ENCODE results near the gene OR4D9. TPM values are rescaled to one million over a fixed set of nuclear protein-coding genes. Genes with fewer than 3 reads are reported as not detected.
A peak's percentile ranks its signal among the peaks of the same experiment; 100 is the strongest.

Gene OR4D9
- polyA plus RNA-seq, 1 of the 3 experiments (the other 2 are of a cell fraction): not detected

GRCh38 chr11:59555601-59556114 lies 44.3 kb downstream of the OR4D9 start:
- H3K4me3 ChIP-seq (ENCODE audit: low read depth in 2 of 2, low read length in 1 of 2): peak overlapping the region; percentile 61 to 62
- no peaks in the 10 kb centered on the region for H4K20me1 ChIP-seq (ENCODE audit: insufficient read depth)
- H3K9me2 ChIP-seq: no peaks in the 10 kb centered on the region
- H3F3A ChIP-seq (replicated peaks; ENCODE audit: insufficient read depth): peaks cover 54% of the 10 kb centered on the region
- H2AFZ ChIP-seq (ENCODE audit: low read depth): peak overlapping the region; percentile 92
- DNase-seq: peak; percentile 18
- H3K9ac ChIP-seq: peak overlapping the region; percentile 67; the same call in 1 of the 2 replicates
- H3K4me1 ChIP-seq (ENCODE audit: control insufficient read depth in 1 of 2, insufficient read depth in 2 of 2, low read depth in 1 of 2, low read length in 1 of 2): peaks cover 0 to 5% of the 10 kb centered on the region in 2 experiments; a peak in 2 of 4 replicates
- no peaks in the 10 kb centered on the region for H3K9me3 ChIP-seq
- peak overlapping the region; percentile 63 to 80 for H3K27ac ChIP-seq (ENCODE audit: low read depth in 2 of 2, low read length in 1 of 2)
- peak; percentile 3; the same call in 1 of the 2 replicates for TF ChIP-seq SIN3A (IDR thresholded peaks at IDR 0.05; ENCODE audit: borderline replicate concordance, low read depth, low read length)
- no peak for TF ChIP-seq REST (IDR thresholded peaks at IDR 0.05; ENCODE audit: low read depth, low read length)
- no peaks in the 10 kb centered on the region for H3K79me2 ChIP-seq (ENCODE audit: insufficient read depth)
- H3K27me3 ChIP-seq (ENCODE audit: insufficient read depth): no peaks in the 10 kb centered on the region
- H3K4me2 ChIP-seq: peak overlapping the region; percentile 87
- H3K36me3 ChIP-seq (replicated peaks in 1 of 2; ENCODE audit: control insufficient read depth in 1 of 2, insufficient read depth in 2 of 2, low read length in 1 of 2): no peaks in the 10 kb centered on the region
- ChIA-PET POLR2A (no interaction called here), CTCF (no interaction called here)
- WGBS (ENCODE audit: low lambda C conversion rate): 8% methylated on average over 15 of the region's 17 CpGs

GRCh38 chr11:59556115-59556916 lies 45.0 kb downstream of the OR4D9 start:
- Histone ChIP-seq H3K79me2 (ENCODE audit: insufficient read depth) (no peaks in the 10 kb centered on the region), H3K9ac (peak overlapping the region; percentile 67; the same call in 1 of the 2 replicates), H3K4me3 (ENCODE audit: low read depth in 2 of 2, low read length in 1 of 2) (peak overlapping the region; percentile 61 to 62), H3K27me3 (ENCODE audit: insufficient read depth) (no peaks in the 10 kb centered on the region), H3K9me3 (no peaks in the 10 kb centered on the region), H3F3A (replicated peaks; ENCODE audit: insufficient read depth) (peaks cover 52% of the 10 kb centered on the region), H4K20me1 (ENCODE audit: insufficient read depth) (no peaks in the 10 kb centered on the region), H3K27ac (ENCODE audit: low read depth in 2 of 2, low read length in 1 of 2) (peak overlapping the region; percentile 63 to 80), H3K4me2 (peak overlapping the region; percentile 87), H3K9me2 (no peaks in the 10 kb centered on the region), H3K4me1 (ENCODE audit: control insufficient read depth in 1 of 2, insufficient read depth in 2 of 2, low read depth in 1 of 2, low read length in 1 of 2) (peaks cover 0 to 5% of the 10 kb centered on the region in 2 experiments; a peak in 2 of 4 replicates), H3K36me3 (replicated peaks in 1 of 2; ENCODE audit: control insufficient read depth in 1 of 2, insufficient read depth in 2 of 2, low read length in 1 of 2) (no peaks in the 10 kb centered on the region), H2AFZ (ENCODE audit: low read depth) (peak overlapping the region; percentile 92)
- WGBS (ENCODE audit: low lambda C conversion rate): 6% methylated on average over 30 of the region's 30 CpGs
- DNase-seq: peak; percentile 41
- POLR2A ChIA-PET: no interaction called here
- CTCF ChIA-PET: interaction anchor here (1.2 kb wide), 1 partner anchor 10 kb away, joined by 6 read pairs; no protein-coding TSS in a partner anchor
- TF ChIP-seq USF1 (IDR thresholded peaks at IDR 0.05; ENCODE audit: borderline replicate concordance, low read depth) (peak; percentile 85), RAD21 (IDR thresholded peaks at IDR 0.05; ENCODE audit: low read length) (no peak), CHD2 (IDR thresholded peaks at IDR 0.05; ENCODE audit: low read length, partially characterized antibody) (peak; percentile 61), MXI1 (IDR thresholded peaks at IDR 0.05; ENCODE audit: low read depth, low read length) (peak; percentile 81), PBX3 (IDR thresholded peaks at IDR 0.05) (no peak), NRF1 (IDR thresholded peaks at IDR 0.05; ENCODE audit: low read depth, low read length) (no peak), RCOR1 (IDR thresholded peaks at IDR 0.05; ENCODE audit: low read length) (peak; percentile 69), SIN3A (IDR thresholded peaks at IDR 0.05; ENCODE audit: borderline replicate concordance, low read depth, low read length) (0 out of 2 replicates have a peak, but pooled peaks have one; percentile 35), GATA2 (CRISPR knock-in tag; IDR thresholded peaks at IDR 0.05) (no peak), SMC3 (IDR thresholded peaks at IDR 0.05; ENCODE audit: low read depth, low read length) (no peak), CTCF (IDR thresholded peaks at IDR 0.05) (no peak), POLR2AphosphoS5 (IDR thresholded peaks at IDR 0.05; ENCODE audit: low read depth, low read length) (peak; percentile 27; the same call in 1 of the 2 replicates), RXRA (IDR thresholded peaks at IDR 0.05; ENCODE audit: borderline replicate concordance, low read depth) (peak; percentile 74), FOSL2 (IDR thresholded peaks at IDR 0.05; ENCODE audit: borderline replicate concordance, low read depth) (peak; percentile 41; the same call in 1 of the 2 replicates), EZH2phosphoT487 (IDR thresholded peaks at IDR 0.05; ENCODE audit: borderline replicate concordance, low read depth) (no peak), MAX (IDR thresholded peaks at IDR 0.05; ENCODE audit: low read depth) (peak; percentile 95)
